ENCODE data around the gene CELA3A. TPM values are rescaled to one million over a fixed set of nuclear protein-coding genes. Genes with fewer than 3 reads are reported as not detected.
"Not testable (repeated sequence)": the region's sequence is repeated elsewhere in the genome, so short reads cannot be mapped to it uniquely, and the experiment has no call there.

CELA3A gene, protein sequence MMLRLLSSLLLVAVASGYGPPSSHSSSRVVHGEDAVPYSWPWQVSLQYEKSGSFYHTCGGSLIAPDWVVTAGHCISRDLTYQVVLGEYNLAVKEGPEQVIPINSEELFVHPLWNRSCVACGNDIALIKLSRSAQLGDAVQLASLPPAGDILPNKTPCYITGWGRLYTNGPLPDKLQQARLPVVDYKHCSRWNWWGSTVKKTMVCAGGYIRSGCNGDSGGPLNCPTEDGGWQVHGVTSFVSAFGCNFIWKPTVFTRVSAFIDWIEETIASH
- total RNA-seq (ENCODE audit: insufficient read depth, low replicate concordance): not detected

DNA sequence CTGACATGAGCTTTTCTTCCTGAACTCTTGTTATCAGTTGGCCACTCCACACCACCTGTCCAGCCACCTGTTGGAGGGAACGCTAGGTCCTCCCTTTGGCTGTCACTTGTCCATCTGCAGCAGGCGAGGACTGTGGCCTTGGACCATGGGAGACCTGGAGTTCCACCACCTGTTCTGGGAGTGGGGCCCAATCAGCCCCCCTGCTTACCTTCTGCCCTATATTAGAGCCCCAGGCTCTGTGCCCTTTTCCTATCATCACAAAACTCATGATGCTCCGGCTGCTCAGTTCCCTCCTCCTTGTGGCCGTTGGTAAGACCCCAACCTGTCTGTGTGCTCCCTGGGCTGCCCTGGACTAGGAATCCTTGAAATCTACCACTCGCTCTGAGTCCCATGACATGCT is at the start of gene CELA3A:
Gene CELA3A, plus strand, starts transcription at position 249 of the 400 bp plus-strand sequence. Its CDS starts 18 bp downstream, at position 267.
- no peak for DNase-seq (ENCODE audit: low spot score)

DNA sequence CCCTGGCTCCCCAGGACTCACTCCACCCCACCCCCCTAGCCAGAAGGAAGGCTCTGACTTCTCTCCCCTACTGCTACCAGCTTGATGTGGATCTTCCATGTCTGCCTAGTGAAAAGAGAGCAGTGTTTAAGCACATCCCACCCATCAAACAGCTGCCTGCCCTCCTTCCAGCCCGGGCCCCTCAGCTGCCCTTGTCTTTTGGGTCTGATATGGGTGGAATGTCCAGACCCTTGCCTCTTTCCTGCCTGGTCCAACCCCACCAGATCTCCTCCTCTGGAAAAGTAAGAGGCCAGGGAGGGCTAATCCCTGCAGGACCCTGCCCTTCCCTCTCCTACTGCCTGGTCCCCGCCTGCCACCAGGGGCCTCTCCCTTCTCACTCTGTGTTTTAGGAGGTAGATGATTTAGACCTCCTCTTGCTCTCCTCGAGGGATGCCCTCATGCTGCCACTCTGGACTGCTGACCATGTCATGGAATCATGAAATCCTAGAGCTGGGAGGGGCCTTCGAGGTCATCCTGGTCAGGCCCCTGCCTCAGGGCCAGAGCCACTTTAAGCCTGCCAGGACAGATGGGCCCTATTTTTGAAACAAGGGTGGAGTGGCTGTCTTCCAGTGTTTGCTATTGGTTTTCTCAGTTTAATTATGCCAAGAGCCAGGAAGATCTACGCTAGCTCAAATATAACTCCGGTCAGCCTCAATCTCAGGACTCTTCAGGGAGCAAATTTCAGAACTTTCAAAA is 48.5 kb upstream of the CELA3A start:
- DNase-seq (ENCODE audit: low spot score): no peak

DNA sequence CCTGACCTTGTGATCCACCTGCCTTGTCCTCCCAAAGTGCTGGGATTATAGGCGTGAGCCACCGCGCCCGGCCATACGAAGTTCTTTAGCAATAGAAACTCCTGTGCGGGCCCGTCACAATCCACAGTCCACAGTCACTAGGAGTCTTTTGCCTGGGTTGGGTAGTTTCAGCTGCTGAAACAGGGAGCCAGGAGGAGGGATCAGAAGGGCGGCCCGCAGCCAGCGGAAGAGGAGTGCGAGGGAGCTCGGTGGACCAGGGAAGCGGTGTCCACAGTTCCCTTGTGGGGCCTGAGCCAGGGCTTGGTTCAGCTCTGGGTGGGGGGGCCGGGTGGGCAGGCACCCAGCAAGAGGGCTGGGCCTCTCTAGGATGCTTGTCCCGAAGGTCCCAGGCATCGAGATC is 46.4 kb upstream of the CELA3A start:
- DNase-seq (ENCODE audit: low spot score): no peak

DNA sequence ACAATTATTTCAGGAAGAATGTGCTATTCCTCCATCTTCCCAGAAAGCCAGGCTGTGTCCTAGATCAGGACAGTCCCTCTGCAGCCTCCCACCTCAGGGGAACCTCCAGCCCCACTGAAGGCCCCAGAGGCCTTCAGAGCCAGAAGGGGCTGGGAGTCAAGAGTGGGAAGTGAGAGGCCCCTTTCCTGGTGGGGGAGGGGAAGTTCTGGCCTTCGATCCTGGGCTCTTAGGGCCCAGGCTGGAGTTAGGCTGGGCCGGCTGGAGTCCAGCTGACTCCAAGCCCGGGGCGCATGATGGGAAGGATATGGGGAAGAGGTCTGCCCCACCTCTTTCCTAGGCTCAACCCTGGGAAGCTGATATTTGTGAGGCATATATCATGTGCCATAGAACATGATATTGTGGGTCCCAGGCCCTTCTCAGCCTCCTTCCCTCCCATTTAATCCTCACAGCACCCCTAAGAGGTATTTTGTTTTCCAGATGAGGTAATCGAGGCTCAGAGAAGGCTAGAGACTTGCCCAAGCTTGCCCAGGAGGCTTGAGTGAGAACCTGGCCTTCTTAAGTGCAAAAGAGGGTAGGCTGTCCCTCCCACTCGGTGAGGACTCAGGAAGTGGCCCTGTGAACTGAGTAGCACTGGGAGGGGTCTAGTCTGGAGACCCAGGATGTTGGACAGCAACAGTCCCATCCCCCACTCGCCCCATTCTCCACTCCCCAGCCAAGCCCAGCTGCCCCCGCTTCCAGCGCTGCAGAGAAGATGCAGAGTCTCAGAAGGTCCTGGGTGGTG is 45.8 kb upstream of the CELA3A start:
- DNase-seq (ENCODE audit: low spot score): no peak

DNA sequence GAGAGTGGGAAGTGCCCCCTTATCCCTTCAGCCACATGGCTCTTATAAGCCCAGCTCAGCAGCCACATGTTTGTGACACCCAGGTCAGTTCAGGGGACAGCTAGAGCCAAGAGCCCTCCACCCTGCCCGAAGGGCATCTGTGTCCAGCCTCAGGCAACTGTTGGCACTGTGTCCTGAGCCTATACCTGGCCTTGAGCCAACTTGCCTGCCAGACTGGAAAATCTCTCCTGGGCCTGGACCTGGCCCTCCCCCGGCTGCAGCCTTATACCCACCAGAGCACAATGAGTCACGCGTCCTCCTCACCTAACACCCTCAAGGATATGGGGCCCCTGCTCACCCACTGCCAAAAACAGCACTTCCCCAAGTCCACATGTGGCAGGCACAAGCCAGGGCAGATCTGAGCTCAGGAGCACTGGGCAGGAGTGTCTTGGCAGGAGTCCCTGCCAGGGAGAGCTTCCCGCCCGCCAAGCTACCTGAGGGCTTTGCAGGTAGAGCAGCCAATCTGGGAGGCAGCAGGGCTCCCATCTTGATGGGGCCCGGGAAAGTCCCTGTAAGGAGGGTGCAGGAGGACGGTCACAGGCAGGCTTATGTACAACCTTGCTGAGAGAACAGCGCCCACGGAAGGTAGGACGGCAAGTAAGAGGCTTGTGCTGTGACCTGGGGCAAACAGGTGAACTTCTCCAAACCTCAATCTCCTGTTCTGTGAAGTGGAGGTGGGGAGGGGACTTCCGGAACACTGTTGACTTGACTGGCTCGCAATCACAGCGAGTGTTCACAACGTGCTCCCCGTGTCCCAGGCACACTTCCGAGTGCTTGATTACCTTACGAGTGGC is 44.5 kb upstream of the CELA3A start:
- DNase-seq (ENCODE audit: low spot score): peak; percentile 60

DNA sequence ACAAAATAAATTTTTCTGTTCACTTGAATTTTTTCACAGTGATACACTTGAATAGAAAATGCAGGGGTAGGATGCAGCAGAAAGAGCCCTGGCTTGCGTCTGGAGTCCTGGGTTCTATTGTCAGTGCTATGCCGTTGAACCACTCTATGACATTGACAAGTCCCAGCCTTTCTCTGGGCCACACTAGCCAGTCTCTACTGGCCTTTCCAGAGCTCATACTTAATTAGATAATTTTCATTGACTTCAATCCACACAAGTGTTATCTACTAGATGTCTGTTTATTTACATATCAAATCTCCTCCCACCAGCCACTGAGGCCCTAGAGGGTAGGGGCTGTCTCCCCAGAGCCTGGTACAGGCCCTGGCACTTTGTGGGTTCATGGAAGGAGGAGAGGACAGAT is 40.1 kb upstream of the CELA3A start:
- DNase-seq (ENCODE audit: low spot score): no peak

DNA sequence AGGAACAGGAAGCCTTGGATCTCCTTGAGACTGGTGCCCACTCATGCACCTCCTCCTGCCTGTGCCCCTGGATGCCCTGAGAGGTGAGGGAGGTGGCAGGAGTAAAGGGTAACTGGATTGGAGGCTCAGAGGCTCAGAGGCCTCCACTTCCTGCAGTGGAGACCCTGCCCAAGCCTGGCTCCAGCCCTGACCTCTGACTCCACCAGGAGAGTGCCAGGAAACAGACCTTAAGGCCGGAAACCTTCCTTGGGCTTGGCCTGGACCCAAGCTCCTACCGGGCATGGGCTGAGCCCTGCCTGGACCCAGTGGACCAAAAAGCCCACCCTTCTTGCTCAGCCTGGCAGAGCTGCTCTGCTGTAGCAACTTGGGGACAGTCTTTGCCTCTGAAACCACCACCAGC is 39.7 kb upstream of the CELA3A start:
- DNase-seq (ENCODE audit: low spot score): no peak

DNA sequence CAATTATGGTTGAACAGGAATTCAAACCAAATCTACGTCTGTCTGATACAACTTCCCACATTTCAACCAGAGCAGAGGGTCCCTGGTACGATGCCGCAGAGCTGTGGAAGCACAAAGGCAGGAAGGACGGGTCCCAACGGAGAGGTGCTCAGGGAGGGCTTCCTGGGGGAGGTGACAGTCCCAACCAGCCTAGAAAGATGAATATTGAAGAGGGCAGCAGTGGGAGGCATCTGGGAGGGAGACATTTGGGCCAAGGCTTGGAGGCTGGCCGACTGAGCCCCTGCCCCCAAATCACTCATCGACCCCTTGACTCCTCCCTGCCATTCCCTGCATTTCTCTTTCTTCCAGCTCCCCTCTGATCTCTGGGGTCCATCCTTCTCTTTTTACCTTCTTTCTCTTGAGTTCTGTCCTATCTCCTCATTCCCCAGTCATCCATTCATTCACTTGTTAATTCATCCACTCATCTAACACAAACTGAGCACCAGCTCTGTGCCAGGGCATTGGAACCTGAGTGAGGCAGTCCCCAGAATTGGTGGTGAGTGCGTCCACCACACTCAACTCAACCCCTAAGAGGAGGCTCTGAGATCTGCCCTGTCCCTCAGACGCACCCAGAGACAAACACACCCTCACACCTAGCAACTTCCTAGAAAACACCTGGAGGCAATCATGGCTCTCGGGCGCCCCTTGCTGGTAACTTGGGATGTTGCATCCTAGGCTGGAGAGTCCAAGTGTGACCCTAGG is 37.8 kb upstream of the CELA3A start:
- peak; percentile 76 for DNase-seq (ENCODE audit: low spot score)

DNA sequence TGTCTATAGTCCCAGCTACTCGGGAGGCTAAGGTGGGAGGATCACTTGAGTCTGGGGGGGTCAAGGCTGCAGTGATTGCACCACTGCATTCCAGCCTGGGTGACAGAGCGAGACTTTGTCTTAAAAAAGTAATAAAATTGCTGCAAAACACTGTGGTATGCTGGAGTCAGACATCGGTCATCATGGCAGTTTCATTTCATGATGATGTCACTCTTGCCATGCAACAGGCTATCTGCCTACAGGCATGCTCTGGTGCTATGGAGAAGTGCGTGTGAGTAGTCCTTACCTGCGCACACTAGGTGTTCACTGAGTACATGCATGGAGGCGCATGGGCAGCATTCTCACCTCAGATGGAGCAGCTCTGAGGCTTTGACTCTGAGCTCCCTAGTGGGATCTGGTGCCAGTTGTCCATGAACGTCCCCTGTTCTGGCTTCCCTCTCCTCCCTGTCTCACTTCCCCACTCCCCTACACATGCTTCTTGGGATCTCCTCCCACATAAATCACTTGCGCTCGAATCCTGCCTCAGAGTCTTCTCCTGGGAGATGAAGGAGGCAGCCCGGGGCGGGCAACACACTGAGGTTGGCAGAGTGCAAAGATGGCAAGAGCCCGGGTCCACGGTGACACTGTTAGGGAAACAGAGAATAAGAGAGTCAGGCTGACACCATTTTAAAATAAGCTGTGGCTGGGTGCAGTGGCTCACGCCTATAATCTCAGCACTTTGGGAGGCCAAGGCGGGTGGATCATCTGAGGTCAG is 35.0 kb upstream of the CELA3A start:
- no peak for DNase-seq (ENCODE audit: low spot score)

DNA sequence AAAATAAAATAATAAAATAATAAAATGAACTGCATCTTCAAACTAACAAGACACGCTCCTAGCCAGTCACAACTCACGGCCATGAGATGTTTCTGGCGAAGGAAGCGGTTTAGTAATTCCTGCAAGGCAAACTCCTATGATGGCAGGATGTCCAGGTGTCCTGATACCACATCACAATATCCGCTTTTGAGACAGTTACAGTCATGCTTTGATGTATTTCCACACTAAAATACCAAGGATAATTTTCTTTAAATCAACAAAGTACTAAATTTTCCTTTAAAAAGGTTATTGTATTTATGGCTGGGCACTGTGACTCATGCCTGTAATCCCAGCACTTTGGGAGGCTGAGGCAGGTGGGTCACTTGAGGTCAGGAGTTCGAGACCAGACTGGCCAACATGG is 34.2 kb upstream of the CELA3A start:
- not testable (repeated sequence) for DNase-seq (ENCODE audit: low spot score)

DNA sequence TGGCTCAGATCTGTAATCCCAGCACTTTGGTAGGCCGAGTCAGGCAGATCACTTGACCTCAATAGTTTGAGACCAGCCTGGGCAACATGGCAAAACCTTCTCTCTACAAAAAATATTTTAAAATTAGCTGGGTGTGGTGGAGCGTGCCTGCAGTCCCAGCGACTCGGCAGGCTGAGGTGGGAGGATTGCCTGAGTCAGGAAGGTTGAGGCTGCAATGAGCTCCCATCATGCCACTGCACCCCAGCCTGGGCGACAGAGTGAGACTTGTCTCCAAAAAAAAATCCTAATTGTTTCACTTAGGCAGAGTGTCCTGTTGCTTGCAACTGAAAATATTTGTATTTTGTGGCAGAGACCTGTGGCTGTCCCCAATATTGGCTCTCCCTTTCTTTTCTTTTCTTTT is 32.4 kb upstream of the CELA3A start:
- DNase-seq (ENCODE audit: low spot score): not testable (repeated sequence)

DNA sequence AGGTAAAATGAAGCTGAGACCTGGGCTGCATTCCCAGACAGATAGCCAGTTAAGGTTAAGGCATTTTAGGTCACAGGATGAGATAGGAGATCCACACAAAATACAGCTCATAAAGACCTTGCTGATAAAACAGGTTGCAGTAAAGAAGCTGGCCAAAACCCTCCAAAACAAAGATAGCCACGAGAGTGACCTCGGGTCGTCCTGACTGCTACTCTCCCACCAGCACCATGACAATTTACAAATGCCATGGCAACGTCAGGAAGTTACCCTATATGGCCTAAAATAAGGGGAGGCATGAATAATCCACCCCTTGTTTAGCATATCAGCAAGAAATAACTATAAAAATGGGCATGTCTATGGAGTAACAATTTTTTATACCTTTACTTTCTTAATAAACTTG is 30.9 kb upstream of the CELA3A start:
- DNase-seq (ENCODE audit: low spot score): not testable (repeated sequence)

DNA sequence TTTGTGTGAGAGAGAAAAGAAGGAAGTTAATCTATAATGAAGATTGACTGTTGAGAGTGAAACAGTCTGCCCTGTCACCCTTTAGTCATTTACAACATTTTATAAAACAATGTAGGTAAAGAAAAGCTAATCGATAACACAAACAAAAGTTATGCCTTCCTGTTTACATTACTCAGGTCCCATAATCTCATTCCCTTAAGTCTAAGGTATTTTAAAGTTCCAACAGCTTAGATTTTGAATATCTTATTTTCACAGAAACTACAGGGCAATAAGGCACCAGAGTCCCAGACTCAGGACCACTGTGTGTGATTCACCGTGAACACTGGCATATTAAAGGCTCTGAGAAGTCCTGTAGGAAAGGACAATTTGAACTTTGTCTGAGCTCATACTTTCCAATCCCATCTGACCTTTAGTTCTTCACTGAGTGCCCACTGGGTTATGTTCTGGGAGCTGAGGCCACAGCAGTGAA is 28.4 kb upstream of the CELA3A start:
- DNase-seq (ENCODE audit: low spot score): not testable (repeated sequence)

DNA sequence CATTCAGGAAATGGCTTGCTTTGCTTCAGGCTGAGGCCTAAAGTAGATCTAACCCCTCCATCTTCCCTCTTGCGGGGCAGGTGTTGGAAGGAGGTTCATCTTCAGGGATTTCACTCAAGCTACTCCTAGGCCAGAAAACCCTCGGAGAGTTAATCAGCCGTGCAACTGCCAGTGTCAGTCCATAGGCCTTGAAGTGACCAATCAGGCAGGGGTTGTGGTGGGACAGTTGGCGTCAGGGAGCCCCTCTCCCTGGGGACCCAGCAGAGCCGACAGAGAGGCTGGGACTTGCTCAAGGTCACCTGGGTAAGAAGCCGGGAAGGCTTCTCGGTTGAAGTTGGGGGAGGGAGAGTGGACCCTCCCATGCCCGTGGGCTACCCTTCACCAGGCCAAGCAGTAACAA is 27.5 kb upstream of the CELA3A start:
- DNase-seq (ENCODE audit: low spot score): not testable (repeated sequence)

DNA sequence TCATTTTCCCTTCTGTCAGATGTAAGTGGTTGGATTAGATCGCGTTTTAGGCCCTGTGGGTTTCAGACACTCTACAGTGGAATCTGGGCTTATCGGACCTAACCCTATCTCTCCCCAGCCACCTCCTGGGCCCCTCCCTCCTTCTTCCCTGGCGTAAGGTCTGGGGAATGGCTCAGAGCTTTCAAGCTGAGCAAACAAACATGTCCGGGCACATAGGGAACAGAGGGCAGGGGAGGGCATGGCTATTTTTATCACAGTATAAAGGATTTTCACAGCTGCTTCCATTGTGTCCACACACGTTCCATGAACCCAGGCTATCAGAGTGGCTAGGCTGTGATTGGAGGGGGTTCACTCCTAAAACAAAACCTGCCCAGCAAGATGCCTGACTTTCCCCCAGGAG is 26.8 kb upstream of the CELA3A start:
- peak; percentile 55 for DNase-seq (ENCODE audit: low spot score)

DNA sequence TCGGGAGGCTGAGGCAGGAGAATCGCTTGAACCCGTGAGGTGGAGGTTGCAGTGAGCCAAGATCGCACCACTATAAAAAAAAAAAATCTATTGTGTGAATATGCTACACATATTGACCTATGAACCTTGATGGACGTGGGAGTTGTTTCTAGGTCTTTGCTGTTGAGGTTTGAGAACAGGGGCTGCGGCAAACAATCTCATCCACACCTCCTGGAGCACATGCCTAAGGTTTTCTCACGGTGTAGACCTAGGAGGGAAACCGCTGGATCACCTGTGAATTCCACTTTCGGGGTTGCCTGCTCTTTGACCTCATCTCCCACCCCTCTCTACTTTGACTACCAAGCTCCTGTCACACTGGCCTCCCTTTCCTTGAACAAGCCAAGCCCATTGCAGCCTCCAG is 26.2 kb upstream of the CELA3A start:
- not testable (repeated sequence) for DNase-seq (ENCODE audit: low spot score)

DNA sequence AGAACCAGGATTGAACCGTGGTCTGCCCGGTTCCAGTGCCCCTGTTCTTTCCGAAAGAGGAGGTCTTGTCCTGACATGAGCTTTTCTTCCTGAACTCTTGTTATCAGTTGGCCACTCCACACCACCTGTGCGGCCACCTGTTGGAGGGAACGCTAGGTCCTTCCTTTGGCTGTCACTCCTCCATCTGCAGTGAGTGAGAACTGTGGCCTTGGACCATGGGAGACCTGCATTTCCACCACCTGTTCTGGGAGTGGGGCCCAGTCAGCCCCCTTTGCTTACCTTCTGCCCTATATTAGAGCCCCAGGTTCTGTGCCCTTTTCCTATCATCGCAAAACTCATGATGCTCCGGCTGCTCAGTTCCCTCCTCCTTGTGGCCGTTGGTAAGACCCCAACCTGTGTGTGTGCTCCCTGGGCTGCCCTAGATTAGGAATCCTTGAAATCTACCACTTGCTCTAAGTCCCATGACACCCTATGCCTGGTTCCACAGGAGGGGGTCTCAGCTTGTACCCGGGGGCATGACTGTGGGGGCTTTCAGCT is 24.7 kb upstream of the CELA3A start, which contains the start of gene CELA3B:
Gene CELA3B, plus strand, starts transcription at position 320 of the 537 bp plus-strand sequence. Its CDS starts 18 bp downstream, at position 338.
- not testable (repeated sequence) for DNase-seq (ENCODE audit: low spot score)

DNA sequence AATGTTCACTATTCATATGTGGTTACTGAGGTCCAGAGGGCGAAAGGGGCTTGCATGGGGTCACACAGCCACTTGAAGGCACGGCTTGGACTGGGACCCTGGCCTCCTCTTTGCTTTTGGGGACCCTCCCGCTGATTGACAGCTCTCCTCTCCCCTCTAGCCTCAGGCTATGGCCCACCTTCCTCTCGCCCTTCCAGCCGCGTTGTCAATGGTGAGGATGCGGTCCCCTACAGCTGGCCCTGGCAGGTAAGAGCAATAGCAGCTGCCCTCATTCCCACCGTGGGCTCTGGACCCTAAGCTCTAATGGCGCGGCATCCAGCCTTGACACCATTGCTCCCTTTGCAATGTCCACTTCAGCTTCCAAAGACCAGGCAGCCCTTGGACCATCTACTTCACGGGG is 23.2 kb upstream of the CELA3A start:
- not testable (repeated sequence) for DNase-seq (ENCODE audit: low spot score)

DNA sequence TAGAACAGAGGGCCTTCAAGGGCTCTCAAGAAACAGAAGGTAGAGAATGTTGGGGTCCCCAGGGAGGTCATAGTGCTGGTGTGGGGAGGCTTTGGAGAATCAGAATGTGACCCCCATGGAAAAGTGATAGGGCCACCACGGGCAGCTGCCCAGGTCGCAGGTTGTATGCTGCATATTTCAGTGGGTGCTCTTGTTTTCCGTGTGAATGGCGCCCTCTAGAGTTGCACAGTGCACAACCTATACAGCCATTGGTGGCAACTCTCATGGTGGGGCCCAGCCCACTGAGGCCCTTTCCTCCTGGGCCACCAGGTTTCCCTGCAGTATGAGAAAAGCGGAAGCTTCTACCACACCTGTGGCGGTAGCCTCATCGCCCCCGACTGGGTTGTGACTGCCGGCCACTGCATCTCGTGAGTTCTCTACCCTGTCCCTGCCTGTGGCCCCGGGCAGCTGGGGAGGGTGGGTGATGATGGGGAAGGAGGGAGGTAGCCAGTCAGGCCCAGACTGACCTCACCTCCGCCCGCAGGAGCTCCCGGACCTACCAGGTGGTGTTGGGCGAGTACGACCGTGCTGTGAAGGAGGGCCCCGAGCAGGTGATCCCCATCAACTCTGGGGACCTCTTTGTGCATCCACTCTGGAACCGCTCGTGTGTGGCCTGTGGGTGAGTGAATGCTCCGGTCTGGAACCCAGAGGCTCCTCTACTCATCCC is 20.8 kb upstream of the CELA3A start:
- DNase-seq (ENCODE audit: low spot score): not testable (repeated sequence)

Data from umbilical cord (tissue), 2 donors.